ENCODE data around the gene MAPKAPK3.

Gene MAPKAPK3

GRCh38 chr3:50609071-50609762 is 7.7 kb upstream of the MAPKAPK3 start:
- no peak for DNase-seq (ENCODE audit: low read depth)

GRCh38 chr3:50609763-50610085 is 7.2 kb upstream of the MAPKAPK3 start:
- DNase-seq (ENCODE audit: low read depth) = no peak

DNA sequence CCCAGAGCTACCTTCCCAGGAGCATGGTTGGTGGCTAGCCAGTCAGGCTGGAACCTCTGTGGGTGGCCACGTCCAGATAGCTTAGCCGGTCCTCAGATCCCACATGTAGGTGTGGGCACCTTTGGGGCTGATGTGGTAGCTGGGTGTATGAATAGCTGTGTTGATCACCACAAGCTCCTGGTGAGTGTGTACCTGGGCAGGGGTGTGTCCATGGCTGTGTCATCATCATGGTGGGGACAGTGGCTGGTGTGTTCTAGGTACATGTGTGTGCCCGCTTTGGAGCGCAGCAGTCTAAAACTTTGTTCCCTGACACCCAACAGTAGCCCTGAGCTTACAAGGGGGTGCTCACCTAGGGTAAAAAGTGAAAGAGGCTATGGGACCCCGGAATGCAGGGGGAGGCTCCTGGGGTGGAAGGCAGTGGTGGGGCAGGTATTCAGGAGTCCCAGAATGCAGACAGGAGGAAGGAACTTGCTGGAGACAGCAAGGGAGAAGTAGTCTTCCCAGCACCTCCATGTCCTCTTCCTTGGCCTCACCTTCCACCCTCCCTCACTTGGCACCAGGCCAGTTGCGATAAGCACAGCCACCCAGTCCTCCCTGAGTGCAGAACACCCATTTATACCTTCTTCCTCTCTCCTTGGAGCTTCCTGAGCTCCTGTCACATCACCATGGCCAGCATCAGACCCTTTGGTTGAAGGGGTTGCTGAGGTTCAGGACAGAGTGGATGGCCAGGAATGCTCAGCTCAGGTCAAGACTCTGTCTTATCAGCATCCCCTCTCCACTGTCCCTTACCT is 6.6 kb upstream of the MAPKAPK3 start:
- DNase-seq (ENCODE audit: low read depth) = no peak

DNA sequence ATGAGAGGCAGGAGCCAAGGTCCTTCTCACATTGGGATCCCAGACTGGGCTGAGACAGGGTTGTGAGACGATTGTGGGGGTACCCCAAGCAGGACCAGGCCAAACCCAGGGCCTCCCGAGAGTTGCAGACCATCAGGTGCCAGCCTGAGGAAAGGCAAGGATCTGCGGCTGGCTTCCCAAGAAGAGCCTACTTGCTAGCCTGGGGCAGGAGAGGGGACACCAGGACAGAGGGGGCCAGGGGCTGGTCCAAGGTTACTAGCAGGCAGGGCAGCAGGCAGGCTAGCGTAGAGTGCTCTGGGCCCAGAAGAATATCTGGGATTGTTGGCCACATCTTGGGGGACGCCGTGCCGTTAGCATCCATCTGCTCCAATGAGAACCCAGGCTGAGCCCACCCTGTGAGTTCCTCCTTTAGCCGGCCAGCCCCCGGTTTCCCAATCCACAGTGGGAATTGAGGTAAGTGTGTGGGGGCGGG is 5.9 kb upstream of the MAPKAPK3 start:
- no peak for DNase-seq (ENCODE audit: low read depth)

DNA sequence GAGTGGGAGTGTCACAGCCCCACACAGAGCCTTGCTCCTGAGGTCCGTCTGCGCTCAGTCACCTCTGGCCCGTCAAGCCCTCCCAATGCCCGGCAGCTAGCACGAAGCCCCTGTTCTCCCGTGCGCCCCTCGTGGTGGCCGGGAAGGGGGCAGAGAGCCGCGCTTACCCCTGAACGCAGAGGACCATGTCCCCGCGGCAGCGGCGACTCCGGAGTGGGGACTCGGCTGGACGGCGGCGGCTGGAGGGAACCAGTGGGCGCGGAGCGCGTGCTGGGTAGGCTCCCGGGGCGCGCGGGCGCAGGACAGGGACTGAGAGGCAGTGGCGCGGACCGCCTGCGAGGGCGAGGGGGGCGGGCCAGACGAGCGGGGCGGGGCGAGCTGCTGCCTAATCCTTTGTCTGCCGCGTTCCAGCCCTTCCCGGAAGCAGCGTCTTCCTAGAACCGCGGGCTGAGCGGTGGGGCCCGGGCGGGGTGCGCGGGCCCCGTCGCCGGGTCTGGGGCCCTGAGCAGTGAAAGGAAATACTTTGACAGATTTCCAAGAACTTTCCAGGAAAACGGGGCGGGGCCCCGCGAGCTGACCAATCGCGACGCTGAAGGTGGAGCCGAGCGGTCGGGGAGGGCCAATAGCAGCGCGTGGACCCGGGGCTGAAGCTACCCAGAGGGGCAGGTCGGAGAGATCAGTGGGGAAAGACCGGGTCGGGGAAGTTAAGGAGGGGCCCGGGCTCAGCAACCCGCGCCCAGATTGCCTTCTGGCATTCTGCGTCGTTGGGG is 5.3 kb upstream of the MAPKAPK3 start, which contains the start of gene CISH:
CISH (minus strand) TSS at position 311 of the 770 bp plus-strand sequence; CDS start at position 187, 124 bp downstream.
- peak; percentile 97 for DNase-seq (ENCODE audit: low read depth)

DNA sequence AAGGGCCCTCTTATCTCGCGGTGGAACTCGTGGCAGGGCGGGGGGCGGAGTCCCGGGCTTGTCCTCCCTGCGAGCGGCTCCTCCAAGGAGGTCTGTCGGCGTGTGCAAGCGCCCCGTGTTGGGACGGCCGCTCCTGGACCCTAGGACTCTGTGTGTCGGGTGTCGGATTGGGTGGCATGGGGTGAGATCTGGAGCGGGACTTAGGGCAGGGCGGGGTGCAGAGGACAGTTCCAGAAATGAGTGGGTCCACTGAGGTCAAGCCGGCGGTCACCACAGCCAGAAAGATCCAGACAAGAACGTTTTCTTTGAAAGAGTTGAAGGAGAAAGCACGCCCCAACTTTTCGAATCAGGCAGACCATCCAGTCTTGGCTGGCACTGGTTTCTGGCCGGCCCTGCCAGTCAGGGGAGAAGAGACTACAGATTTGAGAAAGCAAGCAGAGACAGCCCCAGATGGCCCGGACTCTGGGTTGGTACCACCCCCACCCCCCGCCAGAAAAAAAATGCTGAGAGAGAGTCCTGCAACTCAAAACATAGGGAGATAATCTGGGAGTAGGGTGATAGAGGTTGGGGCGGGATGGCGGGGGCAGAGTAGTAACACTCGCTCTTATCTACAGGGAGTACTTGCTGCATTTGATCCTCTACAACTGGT is 4.6 kb upstream of the MAPKAPK3 start:
- no peak for DNase-seq (ENCODE audit: low read depth)

DNA sequence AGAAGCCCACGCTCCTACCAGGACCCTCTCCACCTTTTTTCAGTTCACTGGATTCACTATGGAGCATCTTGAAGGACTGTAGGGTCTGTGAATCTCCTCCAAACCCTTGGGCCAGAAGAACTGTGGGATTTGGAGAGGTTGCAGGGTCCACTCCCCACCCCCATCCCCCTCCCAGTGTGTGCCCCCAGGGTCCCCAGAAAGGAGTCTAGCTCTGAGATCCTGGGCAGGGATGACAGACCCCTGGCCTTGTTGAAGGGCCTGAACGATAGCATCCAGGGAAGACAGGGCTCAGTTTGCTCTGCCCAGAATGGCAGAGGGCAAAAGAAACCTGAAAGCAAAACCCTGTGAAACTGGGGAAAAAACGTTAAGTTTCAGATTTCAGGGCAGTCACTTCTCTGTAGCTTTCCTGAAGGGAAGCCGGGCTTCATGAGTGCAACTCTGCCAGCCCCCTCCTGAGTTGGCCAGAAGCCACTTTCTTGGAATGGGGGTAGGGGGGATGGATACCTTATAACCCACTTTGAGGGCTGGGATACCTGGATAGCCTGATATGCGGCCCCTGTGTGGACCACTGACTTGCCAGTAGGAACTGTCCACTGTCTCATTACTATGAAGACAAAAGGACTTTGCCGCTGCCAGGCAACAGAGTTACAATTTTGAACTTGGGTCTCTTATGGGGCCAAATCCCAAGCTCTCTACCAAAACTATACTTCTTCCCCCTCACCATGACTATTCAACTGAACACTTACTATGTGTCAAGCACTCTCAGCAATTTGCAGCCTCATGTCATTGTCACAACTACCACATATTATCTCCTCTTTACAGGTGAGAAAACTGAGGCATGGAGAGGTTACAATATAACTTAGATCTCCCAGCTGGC is 3.7 kb upstream of the MAPKAPK3 start:
- no peak for DNase-seq (ENCODE audit: low read depth)

DNA sequence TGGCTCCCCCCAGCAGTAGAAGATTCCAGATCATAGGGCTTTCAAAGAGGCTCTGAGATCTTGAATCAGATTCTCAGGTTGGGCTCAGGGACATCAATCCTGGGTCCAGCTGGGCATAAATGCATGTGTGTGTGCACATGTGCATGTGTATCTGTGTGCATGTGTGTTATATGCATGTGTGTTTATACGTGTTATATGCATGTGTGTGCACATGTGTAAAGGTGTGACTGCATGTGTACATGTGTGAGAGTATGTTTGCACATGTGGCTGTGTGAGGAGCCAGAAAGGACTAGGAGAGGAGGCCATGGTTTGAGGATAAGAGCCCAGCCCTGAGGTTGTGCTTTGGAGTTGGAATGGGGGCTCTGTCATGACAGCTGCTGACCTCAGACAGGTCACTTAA is 1.8 kb upstream of the MAPKAPK3 start:
- no peak for DNase-seq (ENCODE audit: low read depth)

GRCh38 chr3:50616003-50616769 is 765 bp upstream of the MAPKAPK3 start:
- no peak for DNase-seq (ENCODE audit: low read depth)

- DNase-seq (ENCODE audit: low read depth) = peak; percentile 91
These were observed 218 bp upstream of the MAPKAPK3 start for GRCh38 chr3:50616770-50617095.

GRCh38 chr3:50617911-50618481 is 1.0 kb downstream of the MAPKAPK3 start:
- no peak for DNase-seq (ENCODE audit: low read depth)

DNA sequence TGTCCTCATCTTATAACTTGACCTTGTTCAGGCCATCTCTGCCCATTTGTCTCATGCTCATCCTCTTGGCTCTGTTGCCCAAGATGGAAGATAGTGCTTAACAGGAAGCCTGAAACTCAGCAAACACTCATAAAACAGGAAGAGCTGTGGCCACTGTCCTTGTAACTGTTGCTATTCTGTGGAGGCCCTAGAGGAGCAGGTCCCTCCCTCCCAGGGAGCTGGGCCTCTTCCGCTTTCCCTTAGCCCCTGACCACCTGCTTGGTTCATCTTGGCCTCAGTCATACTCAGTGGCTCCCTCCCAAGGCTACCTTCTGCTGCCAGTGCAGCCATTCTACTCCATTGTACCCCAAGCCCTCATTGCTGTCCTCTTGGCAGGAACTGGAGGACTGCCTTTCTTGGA is 3.5 kb downstream of the MAPKAPK3 start:
- DNase-seq (ENCODE audit: low read depth) = peak; percentile 92

DNA sequence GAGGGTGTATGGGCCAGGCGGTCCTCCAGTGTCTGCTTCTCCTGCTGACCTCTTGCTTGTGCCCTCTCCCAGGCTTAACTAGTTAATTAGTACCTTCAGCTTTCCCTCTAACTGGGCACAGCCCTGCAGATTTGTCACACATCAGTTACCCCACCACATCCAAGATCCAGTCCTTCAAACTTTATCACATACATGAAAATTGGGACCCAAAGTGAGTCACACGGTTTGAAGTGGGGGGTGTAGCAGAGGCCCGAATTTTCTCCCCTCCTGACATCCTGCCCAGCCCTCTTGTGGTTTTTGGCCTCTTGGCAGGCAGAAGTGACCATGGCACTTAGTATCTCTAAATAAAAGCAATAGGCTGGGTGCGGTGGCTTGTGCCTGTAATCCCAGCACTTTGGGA is 3.9 kb downstream of the MAPKAPK3 start:
- no peak for DNase-seq (ENCODE audit: low read depth)

DNA sequence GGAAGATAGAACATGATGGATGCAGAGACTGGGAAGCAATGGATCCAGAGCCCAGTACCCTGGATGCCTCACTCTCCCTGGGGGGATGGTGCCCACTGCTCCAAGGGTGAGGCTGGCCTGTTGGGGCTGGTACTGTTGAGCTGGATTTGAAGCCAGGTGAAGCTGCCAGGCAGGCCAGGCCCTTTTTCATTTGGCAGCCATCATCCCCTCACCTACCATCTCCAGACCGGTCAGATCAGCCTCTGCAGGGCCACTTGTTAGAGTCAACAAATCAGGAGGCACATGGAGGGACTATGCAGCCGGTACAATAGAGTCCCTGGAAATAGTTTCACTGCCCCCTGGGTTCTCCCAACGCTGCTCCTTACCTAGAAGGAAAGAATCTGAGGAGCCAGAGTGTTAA is 5.9 kb downstream of the MAPKAPK3 start:
- DNase-seq (ENCODE audit: low read depth) = no peak

GRCh38 chr3:50623840-50624474 is 7.0 kb downstream of the MAPKAPK3 start:
- DNase-seq (ENCODE audit: low read depth) = no peak

DNA sequence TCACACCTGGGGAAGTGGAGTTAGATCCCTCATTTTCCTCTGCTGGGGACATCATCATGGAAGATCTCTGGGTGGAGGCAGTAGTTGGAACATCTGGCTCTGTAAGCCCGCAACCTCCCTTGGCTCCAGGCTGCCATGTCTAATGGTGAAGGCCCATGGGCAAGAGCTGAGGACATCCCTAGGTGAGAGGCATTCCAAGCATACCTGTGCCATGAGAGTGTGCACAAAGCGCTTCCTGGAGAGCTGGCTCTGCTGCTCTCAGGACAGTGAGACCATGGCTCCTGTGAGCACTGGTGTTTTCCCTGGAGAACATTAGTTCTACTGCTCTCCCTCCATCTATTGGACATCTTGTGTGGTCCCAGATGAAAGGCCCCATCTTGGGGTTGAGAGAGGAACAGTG is 7.7 kb downstream of the MAPKAPK3 start:
- DNase-seq (ENCODE audit: low read depth) = no peak

- DNase-seq (ENCODE audit: low read depth) = no peak
These were observed 8.6 kb downstream of the MAPKAPK3 start for GRCh38 chr3:50625231-50626182.

DNA sequence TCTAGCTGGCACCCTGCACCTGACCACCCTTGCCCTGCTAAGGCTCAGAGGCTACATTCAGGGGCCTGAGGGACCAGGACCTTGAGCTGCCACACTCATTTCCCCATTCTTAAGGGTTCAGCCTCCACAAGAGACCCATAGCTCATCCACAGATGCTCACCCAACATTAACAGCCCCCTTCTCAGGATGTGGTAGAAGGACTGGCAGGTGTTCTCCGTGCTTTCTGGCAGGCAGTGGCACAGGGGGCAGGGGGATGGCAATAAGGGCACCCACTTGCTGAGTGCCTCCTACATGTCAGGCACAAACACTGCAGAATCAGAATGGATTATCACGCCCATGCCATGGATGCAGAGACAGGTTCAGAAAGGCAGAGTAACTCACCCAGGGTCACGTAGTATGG is 9.4 kb downstream of the MAPKAPK3 start:
- DNase-seq (ENCODE audit: low read depth) = no peak

Data from CMK (cell line).